Dermis microvascular lymphatic vessel endothelial cell (primary cell): ENCODE results near the gene FAM181A. TPM values are rescaled to one million over a fixed set of nuclear protein-coding genes. Genes with fewer than 3 reads are reported as not detected.

Experiments
- DNase-seq, 2 donors: peaks; one replicate each; pipeline versions ENCODE4 v3.0.0 to v3.0.0-alpha.2; 2010; ENCODE audit warnings: low read depth in 2 of 2
- total RNA-seq: library from RNA; depleted of rRNA; stranded (reverse); fragments of >200 nt; gene quantifications from 2 replicates; pipeline ENCODE4 v1.2.1, GENCODE V29; 2014

The FAM181A gene
- total RNA-seq: not detected in 2 replicates

DNA sequence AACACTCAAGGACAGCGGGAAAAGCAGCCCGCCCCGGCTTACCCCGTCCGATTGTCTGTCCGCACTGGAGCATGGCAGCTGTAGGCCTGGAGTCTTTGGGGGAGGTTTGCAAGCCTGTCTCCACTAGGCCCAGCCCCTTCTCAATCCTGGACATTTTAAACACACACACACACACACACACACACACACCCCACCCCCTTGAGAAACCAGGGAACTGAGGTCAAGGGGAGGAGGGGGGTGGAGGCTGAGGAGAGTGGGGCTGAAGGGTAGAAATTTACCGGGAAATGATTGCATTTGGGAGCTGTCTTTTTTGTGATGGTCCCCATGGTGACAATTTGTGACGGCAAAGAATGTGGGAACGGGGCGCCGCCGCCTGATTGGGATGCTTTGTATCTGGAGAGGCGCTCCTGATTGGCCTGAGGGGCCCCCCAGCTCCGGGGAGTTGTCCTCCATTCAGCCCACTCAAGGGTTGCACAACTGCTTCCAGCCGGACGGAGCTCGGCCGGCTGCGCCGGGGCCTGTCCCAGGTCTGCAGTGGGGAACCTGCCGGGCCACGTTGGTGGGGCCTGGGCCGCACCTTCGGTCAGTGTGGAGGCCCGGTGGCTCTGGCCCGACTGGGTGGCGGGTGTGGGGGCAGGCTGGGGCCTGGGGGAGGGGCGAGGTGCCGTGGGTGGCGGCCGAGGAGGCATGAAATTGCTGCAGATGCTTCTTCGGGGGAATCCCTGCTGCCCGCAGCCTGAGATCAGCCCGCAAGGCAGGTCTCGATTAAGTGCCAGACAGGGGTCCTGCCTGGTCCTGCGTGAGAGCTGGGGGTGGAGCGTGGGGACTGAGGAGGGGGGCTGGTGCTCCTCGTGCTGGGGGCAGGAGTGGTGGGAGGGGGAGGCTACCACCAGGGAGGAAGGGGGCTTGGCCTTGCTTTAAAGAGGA is at the start of gene FAM181A:
TSS of gene FAM181A (plus strand) at position 472 of the 927 bp plus-strand sequence. CDS start 942 bp downstream, outside the sequence.
- no peak for DNase-seq

DNA sequence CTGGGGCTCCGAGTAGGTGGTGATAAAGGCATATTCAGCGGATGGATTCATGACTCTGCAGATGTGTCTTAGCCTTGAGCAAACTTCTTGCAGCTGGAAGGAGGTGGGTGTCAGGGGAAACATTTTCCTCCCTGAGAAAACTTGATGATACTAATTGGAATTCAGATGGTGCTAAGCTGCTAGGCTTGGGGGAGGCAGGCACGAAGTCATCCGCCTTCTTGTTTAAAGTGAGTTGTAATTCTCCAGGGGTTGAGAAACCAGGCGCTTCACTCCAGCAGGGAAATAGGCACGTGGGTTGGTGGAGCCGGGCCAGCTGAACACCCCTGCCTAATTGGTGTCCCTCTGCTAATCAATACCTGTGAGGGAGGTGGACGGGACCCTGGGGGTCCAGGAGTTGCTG is 48.9 kb upstream of the FAM181A start:
- no peak for DNase-seq

- no peak for DNase-seq
Observed at GRCh38 chr14:93878871-93879270, 48.3 kb upstream of the FAM181A start.

GRCh38 chr14:93879362-93879983 is 47.7 kb upstream of the FAM181A start:
- no peak for DNase-seq

DNA sequence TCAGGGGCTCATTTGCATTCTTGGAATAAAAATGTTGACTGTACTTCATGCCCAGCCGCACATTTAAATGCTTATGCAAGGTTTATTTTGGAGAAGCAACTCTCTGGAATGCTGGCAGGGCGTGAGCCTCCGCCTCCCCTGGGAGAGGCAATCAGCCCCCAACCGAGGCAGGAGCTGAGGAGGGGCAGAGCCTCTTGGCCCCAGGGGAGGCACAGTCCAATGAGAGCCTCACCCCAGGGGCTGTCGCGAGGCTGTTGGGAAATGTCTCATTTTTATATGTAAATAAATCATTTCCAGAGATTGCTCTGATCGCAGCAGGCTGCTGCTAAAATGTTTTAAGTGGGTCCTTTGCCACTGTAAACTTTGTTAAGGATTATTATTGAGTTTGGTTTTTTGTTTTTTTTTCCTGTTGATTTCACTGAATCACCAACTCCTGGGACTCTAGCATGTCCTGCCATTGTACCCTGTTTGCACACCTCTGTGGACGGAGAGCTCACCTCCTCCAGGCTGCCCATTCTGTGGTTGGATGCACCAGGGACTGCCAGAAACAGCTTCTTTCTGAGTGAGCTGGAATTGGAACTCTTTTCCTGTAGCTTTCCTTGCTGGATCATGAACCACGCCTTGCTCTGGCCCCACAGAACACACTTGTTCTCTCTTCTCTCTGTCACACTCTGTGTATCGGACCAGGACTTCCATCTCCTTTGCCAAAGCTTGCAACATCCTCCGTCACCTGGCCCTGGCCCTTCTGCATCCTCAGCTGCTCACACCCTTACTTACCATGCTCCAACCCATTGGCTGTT is 46.9 kb upstream of the FAM181A start:
- no peak for DNase-seq

- no peak for DNase-seq
Observed at GRCh38 chr14:93884950-93885349, 42.2 kb upstream of the FAM181A start.

DNA sequence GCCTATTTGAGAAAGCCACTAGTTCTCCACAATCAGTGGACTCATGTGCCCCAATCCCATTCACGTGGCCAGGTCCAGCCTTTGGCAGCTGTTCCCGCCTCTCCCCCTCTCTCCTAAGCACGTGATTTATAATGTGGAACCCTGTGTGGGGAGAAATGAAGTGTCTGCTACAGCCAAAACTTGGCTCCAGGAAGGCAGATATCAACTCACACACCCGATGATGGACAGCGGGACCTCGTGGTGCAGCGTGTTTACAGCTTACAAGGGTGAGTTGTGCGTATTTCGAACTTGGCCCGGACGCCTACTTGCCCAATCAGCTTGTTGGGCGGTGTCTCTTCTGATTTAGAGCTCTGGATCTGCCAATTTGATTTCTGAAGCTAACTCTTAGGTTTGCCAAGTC is 38.1 kb upstream of the FAM181A start:
- no peak for DNase-seq

- no peak for DNase-seq
Observed at GRCh38 chr14:93889739-93890483, 37.2 kb upstream of the FAM181A start.

DNA sequence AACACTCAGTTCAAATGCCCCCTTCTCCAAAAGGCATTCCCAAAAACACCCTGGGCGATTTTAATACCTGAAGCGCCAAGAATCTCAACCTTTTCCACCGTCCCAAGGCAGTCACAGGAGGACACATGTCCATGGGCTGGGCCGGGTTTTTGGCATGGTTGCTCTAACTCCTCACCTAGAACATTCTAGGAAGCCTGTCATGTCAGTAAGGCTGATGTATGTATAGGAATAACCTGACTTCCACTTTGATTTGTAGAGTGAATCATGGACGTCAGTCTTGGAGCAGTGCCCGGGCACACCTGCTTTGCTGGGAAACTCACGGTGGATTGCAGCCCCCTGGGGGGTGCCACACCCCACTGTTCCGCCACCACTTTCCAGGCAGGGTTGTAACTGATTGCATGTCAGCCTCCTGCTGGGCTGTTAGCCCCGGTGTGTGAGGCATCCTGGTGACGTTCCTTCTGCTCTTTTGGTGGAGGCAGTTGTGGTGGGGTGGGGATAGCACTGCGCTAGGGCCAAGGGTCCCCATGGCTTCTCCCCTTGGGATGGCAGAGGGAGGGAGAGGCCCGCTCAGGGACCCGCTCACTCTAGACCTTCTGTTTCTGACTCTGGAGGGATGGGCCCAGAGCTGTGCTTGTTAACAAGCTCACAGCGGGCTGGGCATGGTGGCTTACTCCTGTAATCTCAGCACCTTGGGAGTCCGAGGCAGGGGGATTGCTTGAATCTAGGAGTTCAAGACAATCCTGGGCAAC is 35.2 kb upstream of the FAM181A start:
- no peak for DNase-seq

DNA sequence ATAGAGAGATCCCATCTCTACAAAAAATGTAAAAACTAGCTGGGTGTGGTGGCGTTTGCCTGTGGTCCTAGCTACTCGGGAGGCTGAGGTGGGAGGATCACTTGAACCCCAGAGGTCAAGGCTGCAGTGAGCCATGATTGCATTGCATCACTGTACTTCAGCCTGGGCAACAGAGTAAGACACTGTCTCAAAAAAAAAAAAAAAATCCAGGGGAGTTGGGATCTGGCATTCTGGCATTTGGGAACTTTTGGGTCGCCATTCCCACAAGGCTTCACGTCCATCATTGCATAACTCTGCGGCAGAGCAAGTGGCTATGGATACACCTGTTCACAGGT is 34.7 kb upstream of the FAM181A start:
- DNase-seq: no peak

DNA sequence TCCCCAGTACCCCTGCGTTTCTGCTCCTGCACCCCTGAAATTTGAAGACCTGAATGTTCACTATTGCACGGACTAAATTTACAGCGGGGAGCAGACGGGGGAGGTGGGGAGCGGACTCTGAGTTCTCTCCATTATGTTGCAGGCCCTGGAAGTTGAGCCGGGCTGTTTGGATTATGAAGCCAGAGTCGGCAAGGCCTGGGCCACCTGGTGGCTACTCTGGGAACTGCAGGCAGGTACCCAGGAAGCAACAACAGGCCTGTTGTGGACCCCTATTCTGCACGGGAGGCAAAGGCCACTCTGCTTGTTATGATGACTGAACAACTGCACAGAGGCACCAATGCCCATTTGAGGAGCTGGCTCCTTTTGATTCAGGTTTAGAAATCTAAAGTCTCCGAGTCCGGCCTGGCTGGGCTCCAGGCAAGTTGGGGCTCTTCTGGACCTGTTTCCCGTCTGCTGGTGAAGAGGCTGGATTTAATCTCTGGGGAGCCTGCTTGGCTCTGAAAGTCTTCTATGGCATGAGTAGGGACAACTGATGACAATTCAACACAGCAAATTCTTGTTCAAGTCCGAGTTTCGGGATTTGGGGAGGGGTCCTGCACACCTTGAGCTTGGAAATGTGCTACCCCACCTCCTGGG is 34.1 kb upstream of the FAM181A start:
- peak; percentile 14 to 44 for DNase-seq

DNA sequence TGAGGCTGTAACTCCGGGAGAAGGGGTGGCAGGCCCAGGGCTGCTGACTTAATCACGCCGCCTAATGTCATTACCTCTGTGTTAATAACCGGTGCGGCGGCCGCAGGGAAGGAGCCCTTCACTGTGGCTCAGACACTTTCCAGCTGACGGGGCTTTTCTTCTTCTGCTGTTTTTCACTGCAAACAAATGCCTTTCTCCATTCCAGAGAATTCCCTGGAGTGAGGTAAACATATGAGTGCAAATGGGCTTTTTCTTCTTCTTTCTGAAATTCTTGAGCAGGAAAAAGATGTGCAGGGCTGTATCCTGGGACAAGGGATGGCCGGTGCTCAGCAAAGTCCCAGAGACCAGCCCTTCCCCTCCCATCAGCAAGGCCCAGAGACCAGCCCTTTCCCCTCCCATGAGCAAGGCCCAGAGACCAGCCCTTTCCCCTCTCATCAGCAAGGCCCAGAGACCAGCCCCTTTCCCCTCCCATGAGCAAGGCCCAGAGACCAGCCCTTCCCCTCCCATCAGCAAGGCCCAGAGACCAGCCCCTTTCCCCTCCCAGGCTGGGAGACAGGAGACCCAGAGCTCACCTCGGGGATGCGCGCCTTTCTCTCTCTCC is 33.4 kb upstream of the FAM181A start:
- DNase-seq: no peak

DNA sequence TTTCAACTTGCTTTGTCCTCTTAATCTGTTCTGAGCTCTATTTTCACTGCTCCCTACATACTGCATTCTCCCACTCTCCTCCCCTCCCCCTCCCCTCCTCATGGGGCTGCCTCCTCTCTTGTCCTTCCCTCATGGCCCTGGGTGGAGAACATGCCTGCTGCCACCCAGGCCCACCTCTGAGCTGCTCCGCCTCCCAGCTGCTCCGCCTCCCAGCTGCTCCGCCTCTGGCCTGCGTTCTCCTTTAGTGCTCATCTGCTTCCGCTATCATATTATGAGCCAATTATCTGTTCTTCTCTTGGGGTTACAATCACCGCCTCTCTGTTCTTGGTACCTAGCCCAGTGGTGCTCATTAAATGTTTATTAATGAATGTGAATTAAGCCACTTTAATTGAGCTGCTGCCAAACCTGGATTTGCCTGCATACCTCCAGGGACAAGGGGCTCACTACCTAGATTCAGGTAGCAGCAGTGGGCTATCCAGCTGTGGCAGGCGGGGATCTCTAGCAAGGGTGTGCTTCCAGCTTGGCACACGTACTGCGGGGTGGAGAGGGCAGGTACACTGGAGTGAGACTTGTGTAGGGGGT is 32.0 kb upstream of the FAM181A start:
- DNase-seq: no peak

GRCh38 chr14:93897476-93897845 is 29.7 kb upstream of the FAM181A start:
- no peak for DNase-seq

- no peak for DNase-seq
Observed at GRCh38 chr14:93898081-93898611, 29.0 kb upstream of the FAM181A start.

GRCh38 chr14:93898731-93899130 is 28.4 kb upstream of the FAM181A start:
- no peak for DNase-seq

DNA sequence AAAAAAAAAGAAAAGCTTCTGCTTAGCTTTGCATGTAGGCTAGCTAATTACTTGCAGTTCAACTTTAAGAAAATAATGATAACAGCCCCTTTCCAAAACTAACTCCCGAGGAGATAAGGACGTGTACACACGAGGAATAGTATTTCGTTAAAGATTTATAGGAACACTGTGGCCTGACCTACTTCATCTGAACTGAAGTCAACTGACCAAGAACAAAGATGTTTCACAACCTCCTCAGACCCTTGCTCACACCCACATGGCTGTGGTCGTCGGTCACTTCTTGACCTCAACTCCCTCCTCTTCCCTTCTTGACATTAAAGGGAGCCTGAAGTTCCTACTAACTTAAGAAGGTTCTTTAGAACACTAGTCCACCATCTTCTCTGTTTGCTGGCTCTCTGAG is 25.3 kb upstream of the FAM181A start:
- no peak for DNase-seq

DNA sequence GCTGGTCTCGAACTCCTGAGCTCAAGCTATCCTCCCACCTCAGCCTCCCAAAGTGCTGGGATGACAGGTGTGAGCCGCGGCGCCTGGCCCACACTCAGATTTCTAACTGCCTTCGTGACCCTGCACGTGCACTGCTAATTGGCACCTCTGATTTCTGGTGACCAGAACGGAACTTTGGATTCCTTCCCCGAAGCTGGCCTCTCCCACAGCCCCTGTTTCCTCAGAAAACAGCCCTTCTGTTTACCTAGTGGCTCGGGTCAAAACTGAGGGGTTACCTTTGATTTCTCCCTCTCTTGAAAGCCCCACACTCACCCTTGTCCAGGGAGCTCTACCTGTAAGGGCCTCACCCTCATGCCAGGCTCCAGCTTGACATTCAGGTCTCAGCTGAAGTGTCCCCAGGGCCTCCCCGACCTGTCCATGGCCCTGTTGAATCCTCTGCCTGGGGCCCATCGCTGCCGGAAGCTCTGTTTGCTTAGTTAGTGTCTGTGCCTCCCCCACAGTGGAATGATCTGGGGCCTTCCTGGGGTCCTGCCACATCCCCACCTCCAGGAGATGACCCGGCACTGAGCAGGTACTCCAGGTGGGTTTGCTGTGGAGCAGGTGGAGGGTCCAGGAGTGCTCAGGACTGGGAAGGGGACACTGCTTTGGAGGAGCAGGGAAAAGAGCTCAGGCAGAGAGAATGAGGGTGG is 24.4 kb upstream of the FAM181A start:
- no peak for DNase-seq
